DMS153 treated with DMSO at 0.1 percent for 48 hours (cell line): Measurements from ENCODE around the gene PLPP3.

Experiments
- DNase-seq: peaks from one replicate; lab custom pipeline; 2025; ENCODE audit not compliant: unreplicated experiment; lab: John Stamatoyannopoulos, UW

PLPP3 gene

GRCh38 chr1:56501888-56502287, 77.5 kb downstream of the PLPP3 start:
- DNase-seq, result no peak

- DNase-seq, result no peak
Measured at GRCh38 chr1:56501426-56501825, 77.9 kb downstream of the PLPP3 start.

- no peak for DNase-seq
Measured at GRCh38 chr1:56496821-56497772, 82.3 kb downstream of the PLPP3 start.

- DNase-seq, result no peak
Measured at GRCh38 chr1:56496158-56496557, 83.2 kb downstream of the PLPP3 start.

GRCh38 chr1:56495538-56495937, 83.8 kb downstream of the PLPP3 start:
- DNase-seq, result no peak

- no peak for DNase-seq
Measured at GRCh38 chr1:56494306-56494705, 85.1 kb downstream of the PLPP3 start.

GRCh38 chr1:56493826-56494225, 85.5 kb downstream of the PLPP3 start:
- DNase-seq, result no peak

- no peak for DNase-seq
Measured at GRCh38 chr1:56491441-56491840, 87.9 kb downstream of the PLPP3 start.

- no peak for DNase-seq
Measured at GRCh38 chr1:56490619-56491018, 88.7 kb downstream of the PLPP3 start.

- DNase-seq, result no peak
Measured at GRCh38 chr1:56489695-56490094, 89.7 kb downstream of the PLPP3 start.

- no peak for DNase-seq
Measured at GRCh38 chr1:56484695-56485094, 94.7 kb downstream of the PLPP3 start.

GRCh38 chr1:56483104-56483503, 96.3 kb downstream of the PLPP3 start:
- DNase-seq, result no peak

- DNase-seq, result no peak
Measured at GRCh38 chr1:56482486-56482885, 96.9 kb downstream of the PLPP3 start.

GRCh38 chr1:56481140-56481694, 98.1 kb downstream of the PLPP3 start:
- DNase-seq, result no peak

GRCh38 chr1:56478734-56479133, 100.6 kb downstream of the PLPP3 start:
- no peak for DNase-seq

GRCh38 chr1:56477164-56478111, 101.9 kb downstream of the PLPP3 start:
- DNase-seq, result no peak

- DNase-seq, result no peak
Measured at GRCh38 chr1:56473582-56474270, 105.6 kb downstream of the PLPP3 start.

GRCh38 chr1:56472860-56473259, 106.5 kb downstream of the PLPP3 start:
- DNase-seq, result no peak

- DNase-seq, result no peak
Measured at GRCh38 chr1:56469640-56470371, 109.6 kb downstream of the PLPP3 start.

- no peak for DNase-seq
Measured at GRCh38 chr1:56468518-56468917, 110.8 kb downstream of the PLPP3 start.
